Loucy (cell line): Measurements from ENCODE around the gene TMEM87A.

ENCODE experiments used
- H2AFZ ChIP-seq: fragments of 200-600 bp; sonication (generic); 2 replicates; pipeline ENCODE4 v1.6.0; 2016; ENCODE audit warnings: antibody characterized with exemption, mild to moderate bottlenecking, low read length, moderate library complexity
- H3F3A ChIP-seq: fragments of 200-600 bp; 2 replicates; pipeline ENCODE4 v1.6.0; 2016; ENCODE audit warnings: antibody characterized with exemption, low read depth, mild to moderate bottlenecking
- H3K27me3 ChIP-seq: fragments of 200-600 bp; sonication (generic); 2 replicates; pipeline ENCODE4 v1.6.1; 2014; ENCODE audit warnings: low read length, mild to moderate bottlenecking; ENCODE audit not compliant: insufficient read depth, poor library complexity, severe bottlenecking
- H3K36me3 ChIP-seq: fragments of 200-600 bp; sonication (generic); 2 replicates; pipeline ENCODE4 v1.6.1; 2016; ENCODE audit warnings: low read length; ENCODE audit not compliant: insufficient read depth
- H3K4me1 ChIP-seq: fragments of 200-600 bp; sonication (generic); 2 replicates; pipeline ENCODE4 v1.5.1; 2014; ENCODE audit warnings: low read length, mild to moderate bottlenecking; ENCODE audit not compliant: insufficient read depth, poor library complexity, severe bottlenecking
- H3K4me2 ChIP-seq: fragments of 200-600 bp; sonication (generic); 2 replicates; pipeline ENCODE4 v1.6.0; 2014; ENCODE audit warnings: antibody characterized with exemption, low read length, low read depth, mild to moderate bottlenecking; ENCODE audit not compliant: poor library complexity, severe bottlenecking
- H3K4me3 ChIP-seq: fragments of 200-600 bp; sonication (generic); 2 replicates; pipeline ENCODE4 v1.5.1; 2014; ENCODE audit warnings: low read length, mild to moderate bottlenecking, mixed read lengths; ENCODE audit not compliant: poor library complexity, severe bottlenecking
- H3K79me2 ChIP-seq: fragments of 200-600 bp; sonication (generic); 2 replicates; pipeline ENCODE4 v1.6.1; 2014; ENCODE audit warnings: low read length; ENCODE audit not compliant: insufficient read depth
- H3K9ac ChIP-seq: fragments of 200-600 bp; sonication (generic); 2 replicates; pipeline ENCODE4 v1.6.0; 2014; ENCODE audit warnings: mild to moderate bottlenecking, low read depth, low read length, moderate library complexity; ENCODE audit not compliant: poor library complexity, severe bottlenecking
- H3K9me2 ChIP-seq: fragments of 200-600 bp; sonication (generic); replicated peaks from 2 replicates; pipeline ENCODE4 v1.6.1; 2016; ENCODE audit warnings: low read depth, low read length, mixed read lengths
- H3K9me3 ChIP-seq: fragments of 200-600 bp; sonication (generic); 2 replicates; pipeline ENCODE4 v1.6.1; 2014; ENCODE audit warnings: mild to moderate bottlenecking, antibody characterized with exemption, low read length, low read depth; ENCODE audit not compliant: insufficient read depth
- H4K20me1 ChIP-seq: fragments of 200-600 bp; sonication (generic); 2 replicates; pipeline ENCODE4 v1.6.0; 2014; ENCODE audit warnings: antibody characterized with exemption, low read length, mild to moderate bottlenecking; ENCODE audit not compliant: insufficient read depth, poor library complexity, severe bottlenecking
- EZH2phosphoT487 ChIP-seq: fragments of 200-600 bp; IDR thresholded peaks from 2 replicates; pipeline ENCODE4 v1.6.1; 2018; ENCODE audit warnings: antibody characterized with exemption, mild to moderate bottlenecking, moderate library complexity, borderline replicate concordance
- TF ChIP-seq, protein P1 (sequence below): fragments of 200-600 bp; sonication (generic); conservative IDR thresholded peaks from 2 replicates; pipeline ENCODE4 v1.5.1; 2014; ENCODE audit warnings: mild to moderate bottlenecking, antibody characterized with exemption, low read length

TMEM87A gene

DNA sequence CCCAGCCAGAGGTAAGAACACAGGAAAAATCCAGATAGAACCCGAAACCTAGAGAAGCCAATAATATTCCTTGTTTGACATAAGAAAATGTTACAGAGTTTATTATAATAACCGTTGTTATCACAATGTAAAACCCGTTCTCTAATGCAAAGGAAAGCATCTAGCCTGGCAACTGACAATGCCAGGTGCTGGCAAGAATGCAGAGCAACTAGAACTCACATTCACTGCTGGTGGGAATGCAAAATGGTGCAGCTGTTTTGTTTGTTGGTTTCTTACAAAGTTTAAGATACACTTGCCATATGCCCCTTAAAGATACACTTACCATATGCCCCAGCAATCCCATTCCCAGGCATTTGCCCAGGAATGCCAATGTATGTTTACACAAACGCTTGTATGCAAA, 88.5 kb downstream of the TMEM87A start:
- no peaks in the 10 kb centered on the region for H4K20me1 ChIP-seq
- no peaks in the 10 kb centered on the region for H3F3A ChIP-seq
- no peak overlapping the region for H2AFZ ChIP-seq
- H3K27me3 ChIP-seq: no peaks in the 10 kb centered on the region
- H3K36me3 ChIP-seq: peaks cover 73% of the 10 kb centered on the region; the same call in 1 of the 2 replicates
- H3K9ac ChIP-seq: no peak overlapping the region
- H3K4me2 ChIP-seq: no peak overlapping the region
- TF ChIP-seq, protein P1, sequence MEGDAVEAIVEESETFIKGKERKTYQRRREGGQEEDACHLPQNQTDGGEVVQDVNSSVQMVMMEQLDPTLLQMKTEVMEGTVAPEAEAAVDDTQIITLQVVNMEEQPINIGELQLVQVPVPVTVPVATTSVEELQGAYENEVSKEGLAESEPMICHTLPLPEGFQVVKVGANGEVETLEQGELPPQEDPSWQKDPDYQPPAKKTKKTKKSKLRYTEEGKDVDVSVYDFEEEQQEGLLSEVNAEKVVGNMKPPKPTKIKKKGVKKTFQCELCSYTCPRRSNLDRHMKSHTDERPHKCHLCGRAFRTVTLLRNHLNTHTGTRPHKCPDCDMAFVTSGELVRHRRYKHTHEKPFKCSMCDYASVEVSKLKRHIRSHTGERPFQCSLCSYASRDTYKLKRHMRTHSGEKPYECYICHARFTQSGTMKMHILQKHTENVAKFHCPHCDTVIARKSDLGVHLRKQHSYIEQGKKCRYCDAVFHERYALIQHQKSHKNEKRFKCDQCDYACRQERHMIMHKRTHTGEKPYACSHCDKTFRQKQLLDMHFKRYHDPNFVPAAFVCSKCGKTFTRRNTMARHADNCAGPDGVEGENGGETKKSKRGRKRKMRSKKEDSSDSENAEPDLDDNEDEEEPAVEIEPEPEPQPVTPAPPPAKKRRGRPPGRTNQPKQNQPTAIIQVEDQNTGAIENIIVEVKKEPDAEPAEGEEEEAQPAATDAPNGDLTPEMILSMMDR: no peak
- no peak for TF ChIP-seq EZH2phosphoT487
- H3K79me2 ChIP-seq: no peaks in the 10 kb centered on the region
- peaks cover under 1% of the 10 kb centered on the region for H3K4me1 ChIP-seq
- no peaks in the 10 kb centered on the region for H3K9me3 ChIP-seq
- no peak overlapping the region for H3K4me3 ChIP-seq
- no peaks in the 10 kb centered on the region for H3K9me2 ChIP-seq

DNA sequence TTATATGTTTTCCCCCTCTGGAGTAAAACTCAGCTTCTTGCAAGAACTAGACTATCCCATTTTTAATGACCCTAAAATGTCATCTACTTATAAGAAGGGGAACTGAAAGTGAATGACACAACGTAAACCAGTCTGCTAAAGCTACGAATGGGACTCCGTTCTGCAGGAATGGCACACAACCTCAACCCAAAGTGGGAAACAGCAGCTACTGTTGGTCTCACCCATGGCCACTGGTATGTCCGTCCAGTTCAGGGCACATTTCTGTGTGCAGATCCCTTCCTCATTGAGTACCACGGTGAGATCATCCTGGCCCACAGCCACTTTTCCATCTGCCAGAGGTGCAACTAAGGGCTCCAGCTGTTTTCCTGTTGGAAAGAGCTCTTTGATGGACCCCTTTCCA, 88.9 kb downstream of the TMEM87A start:
- peaks cover 75% of the 10 kb centered on the region; the same call in 1 of the 2 replicates for H3K36me3 ChIP-seq
- no peaks in the 10 kb centered on the region for H3K27me3 ChIP-seq
- no peaks in the 10 kb centered on the region for H4K20me1 ChIP-seq
- no peak overlapping the region for H3K9ac ChIP-seq
- H3K4me3 ChIP-seq: no peak overlapping the region
- H2AFZ ChIP-seq: no peak overlapping the region
- no peaks in the 10 kb centered on the region for H3F3A ChIP-seq
- no peaks in the 10 kb centered on the region for H3K9me2 ChIP-seq
- H3K4me2 ChIP-seq: no peak overlapping the region
- no peaks in the 10 kb centered on the region for H3K4me1 ChIP-seq
- H3K9me3 ChIP-seq: no peaks in the 10 kb centered on the region
- H3K79me2 ChIP-seq: no peaks in the 10 kb centered on the region
- TF ChIP-seq EZH2phosphoT487: no peak
- TF ChIP-seq, protein P1: no peak

DNA sequence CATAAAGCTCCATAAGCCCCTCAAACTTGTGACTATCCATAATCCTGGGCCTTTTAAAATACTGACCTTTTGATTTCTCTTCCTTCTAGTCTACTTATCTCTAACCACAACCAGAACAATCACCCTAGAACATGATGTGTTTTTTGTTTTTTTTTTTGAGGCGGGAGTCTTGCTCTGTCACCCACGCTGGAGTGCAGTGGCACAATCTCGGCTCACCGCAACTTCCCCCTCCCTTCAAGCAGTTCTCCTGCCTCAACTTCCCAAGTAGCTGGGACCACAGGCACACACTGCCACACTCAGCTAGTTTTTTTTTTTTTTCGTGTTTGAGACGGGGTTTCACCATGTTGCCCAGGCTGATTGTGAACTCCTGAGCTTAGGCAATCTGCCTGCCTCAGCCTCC, 90.3 kb downstream of the TMEM87A start:
- Histone ChIP-seq H3K79me2 (no peaks in the 10 kb centered on the region), H3K4me3 (no peak overlapping the region), H3K9ac (no peak overlapping the region), H3K9me3 (no peaks in the 10 kb centered on the region), H3K36me3 (peaks cover 73% of the 10 kb centered on the region; the same call in 1 of the 2 replicates), H3K4me1 (no peaks in the 10 kb centered on the region), H3F3A (no peaks in the 10 kb centered on the region), H3K27me3 (no peaks in the 10 kb centered on the region), H4K20me1 (no peaks in the 10 kb centered on the region), H2AFZ (no peak overlapping the region), H3K9me2 (no peaks in the 10 kb centered on the region), H3K4me2 (no peak overlapping the region)
- TF ChIP-seq EZH2phosphoT487: no peak
- TF ChIP-seq, protein P1: no peak
